K562 (cell line): ENCODE data around the gene MIX23. TPM values are rescaled to one million over a fixed set of nuclear protein-coding genes. Genes with fewer than 3 reads are reported as not detected.

Experiments used
- ATAC-seq: fragments of 200-7000 bp; cut with Tn5 transposase; 3 replicates; pipeline ENCODE4 v1.9.1; 2020; ENCODE audit warnings: moderate library complexity
- BruUV-seq: library from RNA; stranded (reverse); fragments of 400-500 nt; replicated peaks from 2 replicates; lab custom pipeline; 2021; lab: Mats Ljungman, UMichigan
- CTCF ChIA-PET: fragments of 300-600 bp; formaldehyde crosslinking; extraction: SDS; loops from one replicate; lab custom pipeline; 2021; ENCODE audit warnings: low intra/inter-chr PET ratio; lab: Yijun Ruan, JAX
- POLR2A ChIA-PET: fragments of 300-600, 350-650 bp; sonication (Branson Sonifier 250); formaldehyde crosslinking; extraction: SDS; loops from one replicate; lab custom pipeline; 2021; ENCODE audit warnings: antibody characterized with exemption, inconsistent platforms; lab: Yijun Ruan, JAX
- DNase-seq, 4 experiments: peaks; one replicate each; pipeline versions ENCODE4 v3.0.0 to v3.0.0-alpha.2; 2011 to 2018; ENCODE audit warnings: low spot score in 3 of 4, mixed read lengths in 3 of 4; ENCODE audit errors: extremely low read depth in 1 of 4
- FAIRE-seq: peaks from 2 replicates; lab custom pipeline; 2011; peaks lifted over from hg19 to GRCh38; lab: Jason Lieb, UNC
- H2AFZ ChIP-seq: 2 replicates; pipeline ENCODE4 v1.6.0; 2011; ENCODE audit warnings: low read depth, low read length, control low read depth, inconsistent platforms
- H3K27ac ChIP-seq: fragments of 200-600 bp; 3 replicates; pipeline ENCODE4 v1.8.0; 2011; ENCODE audit warnings: low read depth, mild to moderate bottlenecking, control low read depth, inconsistent platforms, low read length, moderate library complexity, mixed read lengths; ENCODE audit errors: extremely low read depth
- H3K27me3 ChIP-seq, 2 experiments: fragments of 300-600 bp in 1 of 2; 2 replicates in 1 of 2; 3 replicates in 1 of 2; pipeline versions ENCODE4 v1.6.0 to v1.8.0; 2011; ENCODE audit warnings: inconsistent platforms in 2 of 2, low read length in 2 of 2, mild to moderate bottlenecking in 1 of 2, mixed read lengths in 1 of 2, moderate library complexity in 1 of 2; ENCODE audit not compliant: control insufficient read depth in 2 of 2, insufficient read depth in 2 of 2
- H3K36me3 ChIP-seq: fragments of 300-600 bp; 3 replicates; pipeline ENCODE4 v1.8.0; 2011; ENCODE audit warnings: mild to moderate bottlenecking, low read length, inconsistent platforms; ENCODE audit not compliant: control insufficient read depth, insufficient read depth
- H3K4me1 ChIP-seq, 2 experiments: fragments of 200-600 bp in 1 of 2; replicated peaks in 1 of 2; 2 replicates in 1 of 2; 3 replicates in 1 of 2; pipeline versions ENCODE4 v1.5.1 to v1.8.0; 2011; ENCODE audit warnings: inconsistent platforms in 2 of 2, low read length in 2 of 2, mild to moderate bottlenecking in 1 of 2, mixed read lengths in 1 of 2, moderate library complexity in 1 of 2; ENCODE audit not compliant: control insufficient read depth in 2 of 2, insufficient read depth in 2 of 2
- H3K4me2 ChIP-seq: 2 replicates; pipeline ENCODE4 v1.6.1; 2011; ENCODE audit warnings: low read length, control low read depth, inconsistent platforms, mixed read lengths; ENCODE audit not compliant: insufficient read depth
- H3K4me3 ChIP-seq: fragments of 200-600 bp; sonication (generic), shearing (Covaris generic); 2 replicates; pipeline ENCODE4 v1.5.1; 2016; ENCODE audit warnings: control low read depth, inconsistent platforms
- H3K79me2 ChIP-seq: fragments of 200-600 bp; 3 replicates; pipeline ENCODE4 v1.8.0; 2011; ENCODE audit warnings: low read length, inconsistent platforms; ENCODE audit not compliant: control insufficient read depth, insufficient read depth
- H3K9ac ChIP-seq, 2 experiments: 2 replicates each; pipeline versions ENCODE4 v1.6.0 to v1.6.1; 2011; ENCODE audit warnings: low read depth in 2 of 2, low read length in 2 of 2, control low read depth in 1 of 2, inconsistent platforms in 1 of 2, mild to moderate bottlenecking in 1 of 2, mixed read lengths in 1 of 2; ENCODE audit not compliant: insufficient read depth in 1 of 2
- H3K9me1 ChIP-seq: one replicate; pipeline ENCODE4 v1.6.0; 2011; ENCODE audit warnings: inconsistent platforms, mild to moderate bottlenecking, low read length, moderate library complexity; ENCODE audit not compliant: control insufficient read depth, insufficient read depth
- H3K9me3 ChIP-seq: replicated peaks from 2 replicates; pipeline ENCODE4 v1.5.1; 2011; ENCODE audit warnings: low read depth, low read length, inconsistent platforms; ENCODE audit not compliant: control insufficient read depth, insufficient read depth
- H4K20me1 ChIP-seq: replicated peaks from 2 replicates; pipeline ENCODE4 v1.6.1; 2011; ENCODE audit warnings: low read length, inconsistent platforms, mixed read lengths; ENCODE audit not compliant: control insufficient read depth, insufficient read depth
- ATF2 ChIP-seq: sonication (generic); formaldehyde crosslinking; IDR thresholded peaks from 2 replicates; pipeline ENCODE4 v1.8.1; 2022; ENCODE audit warnings: missing genetic modification reagents
- DACH1 ChIP-seq: fragments of 450-650 bp; IDR thresholded peaks from 2 replicates; pipeline ENCODE4 v1.6.1; 2018; ENCODE audit not compliant: partially characterized antibody
- in situ Hi-C: fragments of 300-500 bp; cut with MboI; formaldehyde crosslinking; loops from 4 replicates; pipeline ENCODE4 v1.15.0; 2018; ENCODE audit warnings: inconsistent platforms, mixed read lengths
- intact Hi-C: fragments of 100-400 bp; cut with micrococcal nuclease; formaldehyde crosslinking; loops from 2 replicates; pipeline ENCODE4 v1.14.2; 2022
- polyA plus RNA-seq, 8 experiments: library from polyadenylated mRNA; depleted of rRNA in 4 of 8; stranded (reverse) in 5 of 8; unstranded in 3 of 8; fragments of >200 nt; fragmentation: Nextera tagmentation in 2 of 8; fragmentation: Illumina TruSeq in 1 of 8; extraction: Ambion mirVana in 2 of 8; extraction: Trizol in 1 of 8; gene quantifications; 2 replicates each; pipeline versions ENCODE4 v1.2.1 to v1.2.3, GENCODE V29; 2011 to 2014; ENCODE audit warnings: inconsistent platforms in 1 of 8, missing spikeins in 1 of 8
- total RNA-seq, 7 experiments: library from RNA; depleted of rRNA in 6 of 7; stranded (reverse); fragments of >200 nt in 6 of 7; fragmentation: Illumina TruSeq in 2 of 7; extraction: Trizol in 2 of 7; gene quantifications; 2 replicates each; pipeline versions ENCODE4 v1.2.1 to v1.2.3, GENCODE V29; 2011 to 2021; ENCODE audit warnings: low replicate concordance in 1 of 7
- TF ChIP-seq, protein P1 (sequence below), 2 experiments: fragments of 150-350 bp in 1 of 2; IDR thresholded peaks; 2 replicates each; pipeline ENCODE4 v1.6.1; 2012 to 2016; ENCODE audit warnings: low read depth in 2 of 2, low read length in 2 of 2, mild to moderate bottlenecking in 1 of 2, moderate library complexity in 1 of 2
- TF ChIP-seq, protein P2 (sequence below): fragments of 450-650 bp; IDR thresholded peaks from 2 replicates; pipeline ENCODE4 v1.7.1; 2018; ENCODE audit warnings: mild to moderate bottlenecking, low read depth; ENCODE audit not compliant: partially characterized antibody

MIX23 gene
- total and polyA plus RNA-seq, 9 of the 15 experiments (the other 6 are each of a cell fraction or from before 2014, with no cell fraction given) = 45.5 to 185 (median 106) TPM

- TF ChIP-seq, protein P1, sequence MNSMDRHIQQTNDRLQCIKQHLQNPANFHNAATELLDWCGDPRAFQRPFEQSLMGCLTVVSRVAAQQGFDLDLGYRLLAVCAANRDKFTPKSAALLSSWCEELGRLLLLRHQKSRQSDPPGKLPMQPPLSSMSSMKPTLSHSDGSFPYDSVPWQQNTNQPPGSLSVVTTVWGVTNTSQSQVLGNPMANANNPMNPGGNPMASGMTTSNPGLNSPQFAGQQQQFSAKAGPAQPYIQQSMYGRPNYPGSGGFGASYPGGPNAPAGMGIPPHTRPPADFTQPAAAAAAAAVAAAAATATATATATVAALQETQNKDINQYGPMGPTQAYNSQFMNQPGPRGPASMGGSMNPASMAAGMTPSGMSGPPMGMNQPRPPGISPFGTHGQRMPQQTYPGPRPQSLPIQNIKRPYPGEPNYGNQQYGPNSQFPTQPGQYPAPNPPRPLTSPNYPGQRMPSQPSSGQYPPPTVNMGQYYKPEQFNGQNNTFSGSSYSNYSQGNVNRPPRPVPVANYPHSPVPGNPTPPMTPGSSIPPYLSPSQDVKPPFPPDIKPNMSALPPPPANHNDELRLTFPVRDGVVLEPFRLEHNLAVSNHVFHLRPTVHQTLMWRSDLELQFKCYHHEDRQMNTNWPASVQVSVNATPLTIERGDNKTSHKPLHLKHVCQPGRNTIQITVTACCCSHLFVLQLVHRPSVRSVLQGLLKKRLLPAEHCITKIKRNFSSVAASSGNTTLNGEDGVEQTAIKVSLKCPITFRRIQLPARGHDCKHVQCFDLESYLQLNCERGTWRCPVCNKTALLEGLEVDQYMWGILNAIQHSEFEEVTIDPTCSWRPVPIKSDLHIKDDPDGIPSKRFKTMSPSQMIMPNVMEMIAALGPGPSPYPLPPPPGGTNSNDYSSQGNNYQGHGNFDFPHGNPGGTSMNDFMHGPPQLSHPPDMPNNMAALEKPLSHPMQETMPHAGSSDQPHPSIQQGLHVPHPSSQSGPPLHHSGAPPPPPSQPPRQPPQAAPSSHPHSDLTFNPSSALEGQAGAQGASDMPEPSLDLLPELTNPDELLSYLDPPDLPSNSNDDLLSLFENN (IDR thresholded peaks at IDR 0.05; ENCODE audit: low read depth in 2 of 2, low read length in 2 of 2) = no peak
- TF ChIP-seq, all 486 proteins: peak for 0
These were observed 6.9 kb upstream of the MIX23 start (continued) for GRCh38 chr3:122389892-122390291.

GRCh38 chr3:122389197-122389596, 6.2 kb upstream of the MIX23 start:
- CTCF ChIA-PET = no interaction called here
- no peaks in the 10 kb centered on the region for H3K9me3 ChIP-seq
- H3K4me3 ChIP-seq = no peak overlapping the region
- intact Hi-C loops (no loop called here), in situ Hi-C loops (no loop called here)
- H3K9me1 ChIP-seq = no peaks in the 10 kb centered on the region
- no TSS peak for BruUV-seq
- no peak overlapping the region for H2AFZ ChIP-seq
- H3K9ac ChIP-seq = no peak overlapping the region
- POLR2A ChIA-PET = no interaction called here
- peaks cover 84% of the 10 kb centered on the region for H3K79me2 ChIP-seq
- H3K27ac ChIP-seq = no peak overlapping the region
- no peak overlapping the region for H3K4me2 ChIP-seq
- 0 out of 2 replicates have a peak, but pooled peaks cover 5% of the 10 kb centered on the region for H4K20me1 ChIP-seq
- ATAC-seq = no peak
- TF ChIP-seq, protein P2, sequence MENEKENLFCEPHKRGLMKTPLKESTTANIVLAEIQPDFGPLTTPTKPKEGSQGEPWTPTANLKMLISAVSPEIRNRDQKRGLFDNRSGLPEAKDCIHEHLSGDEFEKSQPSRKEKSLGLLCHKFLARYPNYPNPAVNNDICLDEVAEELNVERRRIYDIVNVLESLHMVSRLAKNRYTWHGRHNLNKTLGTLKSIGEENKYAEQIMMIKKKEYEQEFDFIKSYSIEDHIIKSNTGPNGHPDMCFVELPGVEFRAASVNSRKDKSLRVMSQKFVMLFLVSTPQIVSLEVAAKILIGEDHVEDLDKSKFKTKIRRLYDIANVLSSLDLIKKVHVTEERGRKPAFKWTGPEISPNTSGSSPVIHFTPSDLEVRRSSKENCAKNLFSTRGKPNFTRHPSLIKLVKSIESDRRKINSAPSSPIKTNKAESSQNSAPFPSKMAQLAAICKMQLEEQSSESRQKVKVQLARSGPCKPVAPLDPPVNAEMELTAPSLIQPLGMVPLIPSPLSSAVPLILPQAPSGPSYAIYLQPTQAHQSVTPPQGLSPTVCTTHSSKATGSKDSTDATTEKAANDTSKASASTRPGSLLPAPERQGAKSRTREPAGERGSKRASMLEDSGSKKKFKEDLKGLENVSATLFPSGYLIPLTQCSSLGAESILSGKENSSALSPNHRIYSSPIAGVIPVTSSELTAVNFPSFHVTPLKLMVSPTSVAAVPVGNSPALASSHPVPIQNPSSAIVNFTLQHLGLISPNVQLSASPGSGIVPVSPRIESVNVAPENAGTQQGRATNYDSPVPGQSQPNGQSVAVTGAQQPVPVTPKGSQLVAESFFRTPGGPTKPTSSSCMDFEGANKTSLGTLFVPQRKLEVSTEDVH = no peak
- peak; percentile 94 for TF ChIP-seq DACH1
- TF ChIP-seq ATF2 = no peak
- peaks cover 44% of the 10 kb centered on the region for H3K36me3 ChIP-seq
- DNase-seq = no peak
- FAIRE-seq = no peak
- H3K27me3 ChIP-seq = no peaks in the 10 kb centered on the region
- H3K4me1 ChIP-seq = peaks cover 1 to 6% of the 10 kb centered on the region in 2 experiments; a peak in 3 of 5 replicates
